Ectodermal cell (in vitro differentiated cells): ENCODE data around the gene TMEM107.
A peak's percentile ranks its signal among the peaks of the same experiment; 100 is the strongest.

Experiments
- H3K27ac ChIP-seq: 2 replicates; pipeline ENCODE4 v1.7.0; 2013; ENCODE audit warnings: mild to moderate bottlenecking, low read depth, low read length; ENCODE audit not compliant: insufficient read depth, poor library complexity, severe bottlenecking
- H3K27me3 ChIP-seq: 2 replicates; pipeline ENCODE4 v1.7.0; 2013; ENCODE audit warnings: mild to moderate bottlenecking, low read length; ENCODE audit not compliant: insufficient read depth, control insufficient read depth, poor library complexity, severe bottlenecking
- H3K36me3 ChIP-seq: one replicate; pipeline ENCODE4 v1.7.0; 2013; ENCODE audit warnings: low read length; ENCODE audit not compliant: control insufficient read depth, insufficient read depth
- H3K4me1 ChIP-seq: one replicate; pipeline ENCODE4 v1.7.0; 2013; ENCODE audit warnings: low read length; ENCODE audit not compliant: control insufficient read depth, insufficient read depth
- H3K4me3 ChIP-seq: 2 replicates; pipeline ENCODE4 v1.7.0; 2013; ENCODE audit warnings: low read depth, low read length, control low read depth; ENCODE audit not compliant: insufficient read depth
- H3K9me3 ChIP-seq: 2 replicates; pipeline ENCODE4 v1.7.0; 2013; ENCODE audit warnings: mild to moderate bottlenecking, low read length, moderate library complexity; ENCODE audit not compliant: control insufficient read depth
- WGBS, 2 experiments: methylation state at CpG; one replicate each; pipeline ENCODE4 v1.1.7; 2013; ENCODE audit warnings: missing lambda C conversion rate in 2 of 2; 5-methylcytosine and 5-hydroxymethylcytosine counted together

The TMEM107 gene

GRCh38 chr17:8131844-8132441 is 44.2 kb downstream of the TMEM107 start:
- 81 to 91% methylated on average over 3 of the region's 3 CpGs for WGBS, 2 experiments
- Histone ChIP-seq H3K27me3 (peaks cover 35% of the 10 kb centered on the region), H3K27ac (no peak overlapping the region), H3K9me3 (no peaks in the 10 kb centered on the region), H3K4me1 (peaks cover 3% of the 10 kb centered on the region), H3K36me3 (no peaks in the 10 kb centered on the region), H3K4me3 (no peak overlapping the region)

GRCh38 chr17:8128125-8128784 is 47.9 kb downstream of the TMEM107 start:
- H3K36me3 ChIP-seq, result no peaks in the 10 kb centered on the region
- H3K9me3 ChIP-seq, result no peaks in the 10 kb centered on the region
- no peak overlapping the region for H3K4me3 ChIP-seq
- WGBS, 2 experiments, result 86 to 90% methylated on average over 14 of the region's 14 CpGs
- peaks cover 70% of the 10 kb centered on the region for H3K27me3 ChIP-seq
- H3K27ac ChIP-seq, result no peak overlapping the region
- H3K4me1 ChIP-seq, result peaks cover 13% of the 10 kb centered on the region

DNA sequence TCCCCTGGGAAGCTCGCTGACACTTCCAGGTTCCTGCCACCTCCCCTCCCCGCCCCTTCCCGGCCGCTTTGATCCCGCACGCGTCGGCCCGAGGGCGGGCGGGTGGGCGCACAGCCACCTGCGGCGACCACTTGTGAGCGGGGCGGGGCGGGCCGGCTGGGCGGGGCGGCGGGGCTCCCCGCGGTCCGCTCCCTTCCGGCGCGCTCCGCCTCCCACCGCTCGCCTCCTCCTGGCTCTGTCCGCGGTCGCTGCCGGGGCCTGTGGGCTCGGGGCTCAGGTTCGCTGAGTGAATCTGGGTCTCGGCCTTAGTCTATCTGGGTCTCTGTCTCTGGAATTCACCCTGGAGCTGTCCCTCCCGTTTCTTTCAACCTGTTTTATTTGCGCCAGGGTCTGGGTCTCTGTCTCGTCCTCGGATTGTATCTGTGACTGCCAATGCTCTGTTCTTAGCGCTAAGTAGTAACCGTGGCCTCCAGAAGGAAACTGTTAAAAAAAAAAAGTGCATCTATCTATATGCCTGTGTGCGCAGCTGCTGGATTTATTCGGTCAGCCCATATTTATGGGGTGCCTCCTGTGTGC is 49.6 kb downstream of the TMEM107 start:
- WGBS, 2 experiments, result 1% methylated on average over 45 of the region's 45 CpGs

GRCh38 chr17:8125947-8126490 is 50.2 kb downstream of the TMEM107 start:
- Histone ChIP-seq H3K27ac (no peak overlapping the region), H3K4me3 (peak overlapping the region; percentile 80), H3K9me3 (no peaks in the 10 kb centered on the region), H3K27me3 (peaks cover 90% of the 10 kb centered on the region), H3K4me1 (peaks cover 18% of the 10 kb centered on the region), H3K36me3 (no peaks in the 10 kb centered on the region)
- 0% methylated on average over 35 of the region's 35 CpGs for WGBS, 2 experiments

More for the DNA sequence above, 49.6 kb downstream of the TMEM107 start:
- H3K4me1 ChIP-seq, result peaks cover 18% of the 10 kb centered on the region
- H3K9me3 ChIP-seq, result no peaks in the 10 kb centered on the region
- H3K27ac ChIP-seq, result no peak overlapping the region
- H3K36me3 ChIP-seq, result no peaks in the 10 kb centered on the region
- peak overlapping the region; percentile 80 for H3K4me3 ChIP-seq
- peaks cover 87% of the 10 kb centered on the region for H3K27me3 ChIP-seq

GRCh38 chr17:8125154-8125946 is 50.8 kb downstream of the TMEM107 start:
- Histone ChIP-seq H3K4me3 (peak overlapping the region; percentile 80), H3K27ac (no peak overlapping the region), H3K9me3 (no peaks in the 10 kb centered on the region), H3K36me3 (no peaks in the 10 kb centered on the region), H3K4me1 (peaks cover 18% of the 10 kb centered on the region), H3K27me3 (peaks cover 89% of the 10 kb centered on the region)
- 0 to 1% methylated on average over 40 of the region's 40 CpGs for WGBS, 2 experiments

- no peaks in the 10 kb centered on the region for H3K9me3 ChIP-seq
- H3K4me3 ChIP-seq, result peak overlapping the region; percentile 80
- H3K36me3 ChIP-seq, result no peaks in the 10 kb centered on the region
- H3K4me1 ChIP-seq, result peaks cover 18% of the 10 kb centered on the region
- WGBS, 2 experiments, result 3 to 4% methylated on average over 24 of the region's 24 CpGs
- H3K27ac ChIP-seq, result no peak overlapping the region
- peaks cover 81% of the 10 kb centered on the region for H3K27me3 ChIP-seq
These were observed 51.6 kb downstream of the TMEM107 start for GRCh38 chr17:8124350-8125153.

- Histone ChIP-seq H3K4me1 (peaks cover 18% of the 10 kb centered on the region), H3K36me3 (no peaks in the 10 kb centered on the region), H3K4me3 (peak within 1 kb of the TSS; percentile 80), H3K9me3 (no peaks in the 10 kb centered on the region), H3K27me3 (peaks cover 74% of the 10 kb centered on the region), H3K27ac (no peak within 1 kb of the TSS)
- WGBS, 2 experiments, result 0 to 1% methylated on average over 29 of the region's 29 CpGs
These were observed 52.4 kb downstream of the TMEM107 start, which contains the start of gene HES7 for GRCh38 chr17:8123695-8124349. TSS of gene HES7 (minus strand) at chr17:8124106. CDS start at chr17:8124084, 22 bp downstream.

- Histone ChIP-seq H3K4me1 (peaks cover 18% of the 10 kb centered on the region), H3K36me3 (no peaks in the 10 kb centered on the region), H3K9me3 (no peaks in the 10 kb centered on the region), H3K4me3 (peak overlapping the region; percentile 80), H3K27me3 (peaks cover 72% of the 10 kb centered on the region), H3K27ac (no peak overlapping the region)
- 0 to 1% methylated on average over 55 of the region's 55 CpGs for WGBS, 2 experiments
These were observed 53.1 kb downstream of the TMEM107 start for GRCh38 chr17:8122924-8123694.
